Gastrocnemius medialis (tissue), 4 donors: ENCODE measurements around the gene OPRM1. TPM values are rescaled to one million over a fixed set of nuclear protein-coding genes. Genes with fewer than 3 reads are reported as not detected.

Experiments used
- ATAC-seq, 2 donors: fragments of 150-250 bp; one replicate each; pipeline ENCODE4 v1.9.1; 2016
- DNase-seq, 2 donors: peaks; one replicate each; pipeline ENCODE4 v3.0.0-alpha.2; 2019
- H3K27ac ChIP-seq, 4 donors: fragments of 200-600 bp; sonication (generic); 1 replicate in 1 of 4; 2 replicates in 3 of 4; pipeline ENCODE4 v1.5.1; 2016 to 2018; ENCODE audit warnings: mild to moderate bottlenecking in 2 of 4, moderate library complexity in 1 of 4
- H3K27me3 ChIP-seq, 3 donors: fragments of 200-600 bp; sonication (generic) in 2 of 3; 1 replicate in 1 of 3; 2 replicates in 2 of 3; pipeline versions ENCODE4 v1.5.1 to v1.6.0; 2016 to 2019; ENCODE audit warnings: mild to moderate bottlenecking in 1 of 3, moderate library complexity in 1 of 3
- H3K36me3 ChIP-seq, 2 donors: fragments of 200-600 bp; sonication (generic) in 1 of 2; one replicate each; pipeline ENCODE4 v1.5.1; 2017 to 2018
- H3K4me1 ChIP-seq, 2 donors: fragments of 200-600 bp; sonication (generic) in 1 of 2; one replicate each; pipeline ENCODE4 v1.5.1; 2016 to 2017; ENCODE audit warnings: mild to moderate bottlenecking in 2 of 2
- H3K4me3 ChIP-seq, 4 donors: fragments of 200-600 bp; sonication (generic) in 3 of 4; 1 replicate in 1 of 4; 2 replicates in 3 of 4; pipeline ENCODE4 v1.5.1; 2016 to 2019; ENCODE audit warnings: mild to moderate bottlenecking in 2 of 4
- H3K9me3 ChIP-seq, 3 donors: fragments of 200-600 bp; sonication (generic) in 2 of 3; 1 replicate in 1 of 3; 2 replicates in 2 of 3; pipeline ENCODE4 v1.5.1; 2016 to 2019
- CTCF ChIP-seq, 5 experiments: fragments of 450-650 bp in 3 of 5; fragments of 200-600 bp in 2 of 5; sonication (generic) in 2 of 5; IDR thresholded peaks in 4 of 5; conservative IDR thresholded peaks in 1 of 5; 1 replicate in 4 of 5; 2 replicates in 1 of 5; pipeline ENCODE4 v1.5.1; 2016 to 2019; ENCODE audit warnings: antibody characterized with exemption in 5 of 5, mild to moderate bottlenecking in 3 of 5, moderate library complexity in 3 of 5
- POLR2A ChIP-seq, 2 donors: fragments of 450-650 bp; IDR thresholded peaks; one replicate each; pipeline ENCODE4 v1.6.1; 2017; ENCODE audit warnings: antibody characterized with exemption in 2 of 2, mild to moderate bottlenecking in 2 of 2, moderate library complexity in 2 of 2
- in situ Hi-C, 4 donors: fragments of 200-750 bp; cut with MboI; loops; one replicate each; pipeline versions ENCODE4 v1.15.0 to v1.8.0; 2017; ENCODE audit warnings: low sequenced_read_pairs in 4 of 4
- intact Hi-C: fragments of 100-400 bp; cut with DNase I; formaldehyde crosslinking; loops from one replicate; pipeline ENCODE4 v1.15.1; 2023; ENCODE audit warnings: low total_unique reads
- total RNA-seq, 4 donors: library from RNA; depleted of rRNA; stranded (reverse); fragments of >200 nt; gene quantifications; one replicate each; pipeline versions ENCODE4 v1.1.0 to v1.2.3, GENCODE V29; 2016

The OPRM1 gene
- total RNA-seq, 4 donors from 2014 or later = not detected

GRCh38 chr6:154277629-154278017, 238.6 kb downstream of the OPRM1 start:
- Histone ChIP-seq H3K4me3 (no peak overlapping the region), H3K27me3 (no peaks in the 10 kb centered on the region), H3K4me1 (no peaks in the 10 kb centered on the region), H3K27ac (no peak overlapping the region), H3K9me3 (no peaks in the 10 kb centered on the region), H3K36me3 (no peaks in the 10 kb centered on the region)
- ATAC-seq (no peak), DNase-seq (no peak)
- in situ Hi-C loops (loop anchor here in 1 of 4 donors (10.0 kb wide), 1 partner anchor 123 kb away; no protein-coding TSS in a partner anchor), intact Hi-C loops (loop anchor here (2.0 kb wide), 1 partner anchor 123 kb away; no protein-coding TSS in a partner anchor)
- no peak for TF ChIP-seq CTCF (IDR thresholded peaks at IDR 0.05 in 4 of 5, conservative IDR thresholded peaks at IDR 0.05 in 1 of 5)

GRCh38 chr6:154280521-154280920, 241.5 kb downstream of the OPRM1 start:
- H3K4me3 ChIP-seq = no peak overlapping the region
- in situ Hi-C loops = no loop called here

GRCh38 chr6:154284313-154284853, 245.3 kb downstream of the OPRM1 start:
- H3K36me3 ChIP-seq = no peaks in the 10 kb centered on the region
- no peaks in the 10 kb centered on the region for H3K27me3 ChIP-seq
- H3K4me3 ChIP-seq = no peak overlapping the region
- in situ Hi-C loops (no loop called here), intact Hi-C loops (no loop called here)
- ATAC-seq (no peak), DNase-seq (no peak)
- H3K4me1 ChIP-seq = no peaks in the 10 kb centered on the region
- TF ChIP-seq POLR2A (IDR thresholded peaks at IDR 0.05) (no peak), CTCF (IDR thresholded peaks at IDR 0.05 in 4 of 5, conservative IDR thresholded peaks at IDR 0.05 in 1 of 5) (no peak)
- H3K27ac ChIP-seq = no peak overlapping the region
- no peaks in the 10 kb centered on the region for H3K9me3 ChIP-seq

More at GRCh38 chr6:154280521-154280920, 241.5 kb downstream of the OPRM1 start:
- Histone ChIP-seq H3K27ac (no peak overlapping the region), H3K4me1 (no peaks in the 10 kb centered on the region), H3K9me3 (no peaks in the 10 kb centered on the region), H3K36me3 (no peaks in the 10 kb centered on the region), H3K27me3 (no peaks in the 10 kb centered on the region)
- DNase-seq (no peak), ATAC-seq (no peak)
- TF ChIP-seq POLR2A (IDR thresholded peaks at IDR 0.05) = no peak
- no peak for TF ChIP-seq CTCF (IDR thresholded peaks at IDR 0.05 in 4 of 5, conservative IDR thresholded peaks at IDR 0.05 in 1 of 5)
- intact Hi-C loops = no loop called here

GRCh38 chr6:154285826-154286225, 246.8 kb downstream of the OPRM1 start:
- ATAC-seq (no peak), DNase-seq (no peak)
- H3K4me3 ChIP-seq = no peak overlapping the region
- no peaks in the 10 kb centered on the region for H3K4me1 ChIP-seq
- in situ Hi-C loops (no loop called here), intact Hi-C loops (no loop called here)
- TF ChIP-seq POLR2A (IDR thresholded peaks at IDR 0.05) (no peak), CTCF (IDR thresholded peaks at IDR 0.05 in 4 of 5, conservative IDR thresholded peaks at IDR 0.05 in 1 of 5) (no peak)
- no peaks in the 10 kb centered on the region for H3K36me3 ChIP-seq
- no peak overlapping the region for H3K27ac ChIP-seq
- H3K27me3 ChIP-seq = no peaks in the 10 kb centered on the region
- no peaks in the 10 kb centered on the region for H3K9me3 ChIP-seq
